Activated CD4-positive, alpha-beta T cell treated with anti-CD3 and anti-CD28 coated beads, Interleukin-2, Interleukin-4, amounts not matched to agents 100 ng/mL and 50 ng/mL, durations not matched to agents 16 hours and 8 hours (primary cell): ENCODE measurements around the gene VPS54.
A peak's percentile ranks its signal among the peaks of the same experiment; 100 is the strongest.
"Not testable (repeated sequence)": the region's sequence is repeated elsewhere in the genome, so short reads cannot be mapped to it uniquely, and the experiment has no call there.

ENCODE experiments used
- DNase-seq: peaks from one replicate; pipeline ENCODE4 v3.0.0-alpha.2; 2020; ENCODE audit warnings: low spot score

VPS54 gene

GRCh38 chr2:64021578-64021977, 2.4 kb upstream of the VPS54 start:
- DNase-seq, result no peak

GRCh38 chr2:64019975-64020528, 824 bp upstream of the VPS54 start:
- no peak for DNase-seq

GRCh38 chr2:64018701-64019082, 536 bp downstream of the VPS54 start:
- peak; percentile 21 for DNase-seq

GRCh38 chr2:64017811-64018700, 1.2 kb downstream of the VPS54 start:
- DNase-seq, result peak; percentile 36

GRCh38 chr2:64015898-64016297, 3.3 kb downstream of the VPS54 start:
- no peak for DNase-seq

GRCh38 chr2:64015391-64015790, 3.8 kb downstream of the VPS54 start:
- DNase-seq, result no peak

- DNase-seq, result no peak
Observed at GRCh38 chr2:64014628-64015027, 4.6 kb downstream of the VPS54 start.

- DNase-seq, result no peak
Observed at GRCh38 chr2:64013053-64013452, 6.2 kb downstream of the VPS54 start.

- no peak for DNase-seq
Observed at GRCh38 chr2:64012115-64012514, 7.1 kb downstream of the VPS54 start.

- no peak for DNase-seq
Observed at GRCh38 chr2:64008434-64009009, 10.7 kb downstream of the VPS54 start.

- no peak for DNase-seq
Observed at GRCh38 chr2:64007924-64008323, 11.3 kb downstream of the VPS54 start.

- no peak for DNase-seq
Observed at GRCh38 chr2:64005707-64006356, 13.4 kb downstream of the VPS54 start.

- no peak for DNase-seq
Observed at GRCh38 chr2:64003239-64003638, 16.0 kb downstream of the VPS54 start.

GRCh38 chr2:64001382-64002101, 17.7 kb downstream of the VPS54 start:
- no peak for DNase-seq

- no peak for DNase-seq
Observed at GRCh38 chr2:64000630-64001381, 18.4 kb downstream of the VPS54 start.

GRCh38 chr2:63999049-63999448, 20.2 kb downstream of the VPS54 start:
- no peak for DNase-seq

- not testable (repeated sequence) for DNase-seq
Observed at GRCh38 chr2:63996582-63997198, 22.5 kb downstream of the VPS54 start.

- DNase-seq, result not testable (repeated sequence)
Observed at GRCh38 chr2:63994329-63995070, 24.7 kb downstream of the VPS54 start.

GRCh38 chr2:63993871-63994270, 25.4 kb downstream of the VPS54 start:
- DNase-seq, result no peak

GRCh38 chr2:63993130-63993584, 26.1 kb downstream of the VPS54 start:
- not testable (repeated sequence) for DNase-seq
